H1 (cell line): ENCODE measurements around the gene ICA1. TPM values are rescaled to one million over a fixed set of nuclear protein-coding genes. Genes with fewer than 3 reads are reported as not detected.

ENCODE experiments used
- CTCF ChIA-PET: fragments of 300-600 bp; sonication (Branson Sonifier 250); formaldehyde crosslinking; loops from one replicate; lab custom pipeline; 2021; ENCODE audit not compliant: partially characterized antibody; lab: Charles Lee
- POLR2A ChIA-PET: fragments of 300-600 bp; sonication (Branson Sonifier 250); formaldehyde crosslinking; loops from one replicate; lab custom pipeline; 2021; ENCODE audit warnings: inconsistent platforms; ENCODE audit not compliant: partially characterized antibody; lab: Charles Lee
- DNase-seq, 2 experiments: peaks; one replicate each; pipeline versions ENCODE4 v3.0.0 to v3.0.0-alpha.2; 2010 to 2022; ENCODE audit warnings: low spot score in 2 of 2, low read depth in 1 of 2, mixed read lengths in 1 of 2
- FAIRE-seq: peaks from 2 replicates; lab custom pipeline; 2011; peaks lifted over from hg19 to GRCh38; lab: Jason Lieb, UNC
- H2AFZ ChIP-seq: 2 replicates; pipeline ENCODE4 v1.8.1; 2012; ENCODE audit warnings: low read length, inconsistent platforms
- H2AK5ac ChIP-seq: 2 replicates; pipeline ENCODE4 v1.6.1; 2013; ENCODE audit warnings: low read depth, low read length
- H2BK120ac ChIP-seq: replicated peaks from 2 replicates; pipeline ENCODE3; 2013; ENCODE audit warnings: low read depth, low read length, inconsistent platforms
- H2BK12ac ChIP-seq: 2 replicates; pipeline ENCODE4 v1.6.1; 2013; ENCODE audit warnings: low read depth, low read length
- H2BK15ac ChIP-seq: 2 replicates; pipeline ENCODE4 v1.6.1; 2013; ENCODE audit warnings: low read length
- H2BK20ac ChIP-seq: 2 replicates; pipeline ENCODE4 v1.6.1; 2013; ENCODE audit warnings: low read length
- H2BK5ac ChIP-seq: 2 replicates; pipeline ENCODE4 v1.6.1; 2013; ENCODE audit warnings: low read depth, low read length
- H3K14ac ChIP-seq: 2 replicates; pipeline ENCODE4 v1.6.1; 2013; ENCODE audit warnings: inconsistent platforms; ENCODE audit not compliant: insufficient read length
- H3K18ac ChIP-seq: 2 replicates; pipeline ENCODE4 v1.6.1; 2013; ENCODE audit warnings: low read length; ENCODE audit errors: extremely low read depth
- H3K23ac ChIP-seq: 2 replicates; pipeline ENCODE4 v1.6.1; 2013; ENCODE audit warnings: inconsistent platforms; ENCODE audit not compliant: insufficient read length
- H3K23me2 ChIP-seq: 2 replicates; pipeline ENCODE4 v1.6.1; 2013; ENCODE audit warnings: low read depth, low read length
- H3K27ac ChIP-seq: 2 replicates; pipeline ENCODE4 v1.6.1; 2011; ENCODE audit warnings: low read depth, low read length, inconsistent platforms
- H3K27me3 ChIP-seq, 4 experiments: replicated peaks in 1 of 4; 1 replicate in 1 of 4; 2 replicates in 3 of 4; pipeline versions ENCODE4 v1.6.1 to v1.8.1; 2011 to 2013; ENCODE audit warnings: low read length in 3 of 4, mild to moderate bottlenecking in 3 of 4, inconsistent platforms in 2 of 4, mixed read lengths in 2 of 4, moderate library complexity in 1 of 4; ENCODE audit not compliant: control insufficient read depth in 3 of 4, insufficient read depth in 3 of 4; ENCODE audit errors: extremely low read depth in 1 of 4
- H3K36me3 ChIP-seq, 4 experiments: 2 replicates each; pipeline versions ENCODE4 v1.6.1 to v1.8.1; 2011 to 2013; ENCODE audit warnings: mild to moderate bottlenecking in 4 of 4, low read length in 3 of 4, moderate library complexity in 2 of 4, control low read depth in 1 of 4, inconsistent platforms in 1 of 4; ENCODE audit not compliant: insufficient read depth in 4 of 4, control insufficient read depth in 2 of 4
- H3K4ac ChIP-seq: replicated peaks from 2 replicates; pipeline ENCODE3; 2013; ENCODE audit warnings: low read length, low read depth, mixed read lengths, inconsistent platforms; ENCODE audit not compliant: insufficient read length
- H3K4me1 ChIP-seq, 4 experiments: replicated peaks in 1 of 4; 1 replicate in 1 of 4; 2 replicates in 3 of 4; pipeline versions ENCODE4 v1.6.1 to v1.8.1; 2011 to 2013; ENCODE audit warnings: low read length in 3 of 4, inconsistent platforms in 2 of 4, mixed read lengths in 1 of 4; ENCODE audit not compliant: insufficient read depth in 4 of 4, control insufficient read depth in 3 of 4
- H3K4me2 ChIP-seq, 2 experiments: 2 replicates each; pipeline versions ENCODE4 v1.6.1 to v1.8.1; 2011 to 2013; ENCODE audit warnings: low read depth in 2 of 2, low read length in 2 of 2, control low read depth in 1 of 2, inconsistent platforms in 1 of 2, mild to moderate bottlenecking in 1 of 2; ENCODE audit not compliant: insufficient read depth in 1 of 2
- H3K4me3 ChIP-seq, 4 experiments: fragments of 200-600, 300-600 bp in 1 of 4; sonication (generic), shearing (Covaris generic), sonication (Bioruptor Twin) in 1 of 4; 2 replicates each; pipeline versions ENCODE4 v1.5.1 to v1.8.1; 2011 to 2016; ENCODE audit warnings: low read length in 4 of 4, low read depth in 3 of 4, control low read depth in 2 of 4, inconsistent platforms in 2 of 4, mild to moderate bottlenecking in 2 of 4, mixed read lengths in 1 of 4, moderate library complexity in 1 of 4; ENCODE audit not compliant: insufficient read depth in 2 of 4; ENCODE audit errors: extremely low read depth in 1 of 4
- H3K56ac ChIP-seq: replicated peaks from 2 replicates; pipeline ENCODE3; 2013; ENCODE audit warnings: low read depth, mild to moderate bottlenecking, mixed read lengths, low read length, inconsistent platforms; ENCODE audit not compliant: insufficient read length
- H3K79me1 ChIP-seq: 2 replicates; pipeline ENCODE4 v1.6.1; 2013; ENCODE audit warnings: low read depth, low read length, control low read depth
- H3K79me2 ChIP-seq, 2 experiments: 2 replicates each; pipeline versions ENCODE4 v1.6.1 to v1.8.1; 2012 to 2013; ENCODE audit warnings: low read length in 2 of 2, mild to moderate bottlenecking in 2 of 2, inconsistent platforms in 1 of 2; ENCODE audit not compliant: insufficient read depth in 2 of 2, control insufficient read depth in 1 of 2
- H3K9ac ChIP-seq, 4 experiments: replicated peaks in 1 of 4; 1 replicate in 1 of 4; 2 replicates in 3 of 4; pipeline versions ENCODE4 v1.6.1 to v1.8.1; 2011 to 2013; ENCODE audit warnings: low read depth in 3 of 4, low read length in 3 of 4, control low read depth in 2 of 4, mild to moderate bottlenecking in 2 of 4, moderate library complexity in 2 of 4, inconsistent platforms in 1 of 4; ENCODE audit errors: extremely low read depth in 1 of 4
- H3K9me3 ChIP-seq, 2 experiments: 2 replicates each; pipeline versions ENCODE4 v1.6.1 to v1.8.1; 2012 to 2013; ENCODE audit warnings: mild to moderate bottlenecking in 2 of 2, moderate library complexity in 2 of 2, control low read depth in 1 of 2, inconsistent platforms in 1 of 2, low read depth in 1 of 2, low read length in 1 of 2, mixed read lengths in 1 of 2; ENCODE audit not compliant: insufficient read depth in 2 of 2
- H4K20me1 ChIP-seq, 2 experiments: replicated peaks in 1 of 2; 2 replicates each; pipeline versions ENCODE3 to v1.8.1; 2011 to 2013; ENCODE audit warnings: inconsistent platforms in 2 of 2, low read length in 2 of 2, mild to moderate bottlenecking in 1 of 2; ENCODE audit not compliant: insufficient read depth in 2 of 2, control insufficient read depth in 1 of 2
- H4K5ac ChIP-seq: 2 replicates; pipeline ENCODE4 v1.6.1; 2013; ENCODE audit warnings: low read length, low read depth, mixed read lengths, inconsistent platforms; ENCODE audit not compliant: insufficient read length
- H4K8ac ChIP-seq: 2 replicates; pipeline ENCODE4 v1.8.0; 2013; ENCODE audit warnings: mild to moderate bottlenecking, moderate library complexity, low read length, inconsistent platforms; ENCODE audit not compliant: insufficient read depth; ENCODE audit errors: extremely low read depth
- H4K91ac ChIP-seq: replicated peaks from 2 replicates; pipeline ENCODE3; 2013; ENCODE audit warnings: low read length, mixed read lengths, inconsistent platforms; ENCODE audit not compliant: insufficient read length
- ASH2L ChIP-seq: fragments of 200-600, 300-600 bp; sonication (generic); IDR thresholded peaks from one replicate; pipeline ENCODE4 v1.7.1; 2017; ENCODE audit warnings: low read length
- CEBPB ChIP-seq: IDR thresholded peaks from 2 replicates; pipeline ENCODE4 v1.6.1; 2012; ENCODE audit warnings: low read depth, low read length
- CHD2 ChIP-seq: IDR thresholded peaks from 2 replicates; pipeline ENCODE4 v1.6.1; 2012; ENCODE audit warnings: low read length, improper control_type of control experiment
- EP300 ChIP-seq, 2 experiments: IDR thresholded peaks; 1 replicate in 1 of 2; 2 replicates in 1 of 2; pipeline ENCODE4 v1.6.1; 2011 to 2012; ENCODE audit warnings: low read depth in 2 of 2, low read length in 2 of 2, mild to moderate bottlenecking in 2 of 2, borderline replicate concordance in 1 of 2, inconsistent platforms in 1 of 2, moderate library complexity in 1 of 2
- EZH2 ChIP-seq: fragments of 200-600 bp; sonication (generic); IDR thresholded peaks from 2 replicates; pipeline ENCODE4 v1.7.1; 2012; ENCODE audit warnings: low read depth, mild to moderate bottlenecking, moderate library complexity, low read length, inconsistent platforms; ENCODE audit not compliant: severe bottlenecking
- PHF8 ChIP-seq: fragments of 200-600 bp; sonication (generic); conservative IDR thresholded peaks from 2 replicates; pipeline ENCODE4 v1.7.1; 2012; ENCODE audit warnings: low read depth, mild to moderate bottlenecking, inconsistent platforms, low read length, moderate library complexity
- SIN3A ChIP-seq, 2 experiments: IDR thresholded peaks in 1 of 2; conservative IDR thresholded peaks in 1 of 2; 2 replicates each; pipeline ENCODE4 v1.6.1; 2011 to 2012; ENCODE audit warnings: low read length in 2 of 2, improper control_type of control experiment in 1 of 2, low read depth in 1 of 2, mild to moderate bottlenecking in 1 of 2
- SP1 ChIP-seq: IDR thresholded peaks from 2 replicates; pipeline ENCODE4 v1.6.1; 2011; ENCODE audit warnings: low read depth, low read length
- SP4 ChIP-seq: IDR thresholded peaks from 2 replicates; pipeline ENCODE4 v1.6.1; 2012; ENCODE audit warnings: low read length, inconsistent platforms
- TAF7 ChIP-seq: optimal IDR thresholded peaks from 2 replicates; pipeline ENCODE3; 2011; ENCODE audit warnings: low read depth, mild to moderate bottlenecking, inconsistent platforms, low read length, moderate library complexity, borderline replicate concordance
- TBP ChIP-seq: IDR thresholded peaks from 2 replicates; pipeline ENCODE4 v1.6.1; 2011; ENCODE audit warnings: low read depth, low read length, improper control_type of control experiment
- TCF12 ChIP-seq: IDR thresholded peaks from 2 replicates; pipeline ENCODE4 v1.6.1; 2011; ENCODE audit warnings: low read depth, mild to moderate bottlenecking, low read length
- TEAD4 ChIP-seq: IDR thresholded peaks from 2 replicates; pipeline ENCODE4 v1.6.1; 2012; ENCODE audit warnings: low read depth, low read length, inconsistent platforms, mixed read lengths
- polyA plus RNA-seq, 7 experiments: library from polyadenylated mRNA; depleted of rRNA in 3 of 7; stranded (reverse) in 5 of 7; unstranded in 2 of 7; fragments of >200 nt in 5 of 7; fragments of 200-250 nt in 2 of 7; gene quantifications; 1 replicate in 5 of 7; 2 replicates in 1 of 7; 4 replicates in 1 of 7; pipeline versions ENCODE4 v1.2.1 to v1.2.3, GENCODE V29; 2011 to 2013; ENCODE audit warnings: missing spikeins in 2 of 7, mixed read lengths in 2 of 7
- total RNA-seq: library from RNA; stranded (reverse); fragmentation: NEBNext Ultra II Directional; extraction: Animal tissue kit (Norgen Biotek cat#: 25700); gene quantifications from 2 replicates; pipeline ENCODE4 v1.2.1, GENCODE V29; 2021
- TF ChIP-seq, protein P1 (sequence below): IDR thresholded peaks from 2 replicates; pipeline ENCODE4 v1.6.1; 2012; ENCODE audit warnings: inconsistent platforms
- TF ChIP-seq, protein P2 (sequence below): IDR thresholded peaks from 2 replicates; pipeline ENCODE4 v1.6.1; 2012; ENCODE audit warnings: inconsistent platforms

ICA1 gene
- total and polyA plus RNA-seq, 2 of the 8 experiments (the other 6 are each of a cell fraction or from before 2014, with no cell fraction given) = 14.9 to 37.1 TPM

DNA sequence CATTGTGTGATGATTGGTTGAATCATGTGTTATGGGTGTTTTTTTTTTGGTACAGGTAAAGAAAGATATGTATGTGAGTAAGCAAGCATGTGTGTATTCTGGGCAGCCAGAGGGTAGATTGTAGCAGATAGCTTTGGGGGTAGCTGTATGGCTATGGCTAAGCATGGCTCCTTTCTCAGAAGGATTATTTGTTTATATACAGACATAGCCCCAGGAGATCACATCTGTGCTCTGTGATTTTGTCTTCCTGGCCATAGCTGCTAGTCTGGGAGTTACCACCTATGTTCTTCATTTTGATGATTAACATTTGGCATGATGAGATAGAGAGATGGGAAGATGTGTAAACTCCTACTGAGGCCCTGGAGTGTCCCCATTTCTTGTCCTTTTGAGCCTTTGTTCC, 23.2 kb upstream of the ICA1 start:
- H4K5ac ChIP-seq = no peak overlapping the region
- no peak overlapping the region for H2BK15ac ChIP-seq
- no peaks in the 10 kb centered on the region; the same call in 1 of the 2 replicates for H3K23me2 ChIP-seq
- POLR2A ChIA-PET = interaction anchor here (1.3 kb wide), 1 partner anchor 78 kb away, joined by 5 read pairs; no protein-coding TSS in a partner anchor
- no peak overlapping the region for H3K27ac ChIP-seq
- no peaks in the 10 kb centered on the region for H3K79me2 ChIP-seq
- CTCF ChIA-PET = interaction anchor here (0.9 kb wide), 1 partner anchor 11 kb away, joined by 5 read pairs; no protein-coding TSS in a partner anchor
- no peaks in the 10 kb centered on the region; a peak in 1 of 7 replicates for H3K4me1 ChIP-seq
- no peak overlapping the region for H3K4me3 ChIP-seq
- H2BK20ac ChIP-seq = no peak overlapping the region
- no peak overlapping the region for H2BK120ac ChIP-seq
- no peak overlapping the region for H3K14ac ChIP-seq
- H2BK5ac ChIP-seq = no peak overlapping the region
- H3K56ac ChIP-seq = no peak overlapping the region
- no peak overlapping the region for H3K23ac ChIP-seq
- no peaks in the 10 kb centered on the region for H3K79me1 ChIP-seq
- no peaks in the 10 kb centered on the region for H3K36me3 ChIP-seq
- H2BK12ac ChIP-seq = no peak overlapping the region
- no peak overlapping the region for H4K8ac ChIP-seq
- no peak overlapping the region for H3K4ac ChIP-seq
- no peak overlapping the region for H3K9ac ChIP-seq
- no peak for DNase-seq
- no peak overlapping the region for H4K91ac ChIP-seq
- H4K20me1 ChIP-seq = no peaks in the 10 kb centered on the region
- H3K9me3 ChIP-seq = no peaks in the 10 kb centered on the region
- H3K4me2 ChIP-seq = no peak overlapping the region
- H2AK5ac ChIP-seq = no peak overlapping the region
- no peaks in the 10 kb centered on the region for H3K27me3 ChIP-seq
- H2AFZ ChIP-seq = no peak overlapping the region
- FAIRE-seq = no peak
- H3K18ac ChIP-seq = no peak overlapping the region
- no peak for TF ChIP-seq CEBPB
- no peak for TF ChIP-seq SP1
- TF ChIP-seq TEAD4 = no peak
- TF ChIP-seq SIN3A (conservative IDR thresholded peaks at IDR 0.05 in 1 of 2, IDR thresholded peaks at IDR 0.05 in 1 of 2; ENCODE audit: low read depth in 1 of 2, low read length in 2 of 2) = no peak
- no peak for TF ChIP-seq TCF12
- no peak for TF ChIP-seq CHD2
- no peak for TF ChIP-seq EZH2
- TF ChIP-seq, protein P1, sequence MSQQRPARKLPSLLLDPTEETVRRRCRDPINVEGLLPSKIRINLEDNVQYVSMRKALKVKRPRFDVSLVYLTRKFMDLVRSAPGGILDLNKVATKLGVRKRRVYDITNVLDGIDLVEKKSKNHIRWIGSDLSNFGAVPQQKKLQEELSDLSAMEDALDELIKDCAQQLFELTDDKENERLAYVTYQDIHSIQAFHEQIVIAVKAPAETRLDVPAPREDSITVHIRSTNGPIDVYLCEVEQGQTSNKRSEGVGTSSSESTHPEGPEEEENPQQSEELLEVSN = no peak
- no peak for TF ChIP-seq PHF8
- TF ChIP-seq, protein P2, sequence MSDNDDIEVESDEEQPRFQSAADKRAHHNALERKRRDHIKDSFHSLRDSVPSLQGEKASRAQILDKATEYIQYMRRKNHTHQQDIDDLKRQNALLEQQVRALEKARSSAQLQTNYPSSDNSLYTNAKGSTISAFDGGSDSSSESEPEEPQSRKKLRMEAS = no peak
- no peak for TF ChIP-seq TBP
- no peak for TF ChIP-seq EP300 (IDR thresholded peaks at IDR 0.05; ENCODE audit: borderline replicate concordance in 1 of 2, low read depth in 2 of 2, low read length in 2 of 2)
- no peak for TF ChIP-seq TAF7
- TF ChIP-seq SP4 = no peak
- TF ChIP-seq ASH2L = no peak
